Neural cell (in vitro differentiated cells): ENCODE measurements around the gene RASAL2.

Experiments used
- CTCF ChIP-seq: fragments of 450-650 bp; IDR thresholded peaks from 2 replicates; pipeline ENCODE4 v1.5.1; 2014; ENCODE audit warnings: antibody characterized with exemption, mild to moderate bottlenecking, moderate library complexity; ENCODE audit not compliant: poor library complexity, severe bottlenecking
- POLR2AphosphoS5 ChIP-seq: IDR thresholded peaks from 2 replicates; pipeline ENCODE4 v1.6.1; 2012

- no peak for TF ChIP-seq POLR2AphosphoS5
- TF ChIP-seq CTCF, result no peak
Observed at GRCh38 chr1:178150610-178151009, 56.7 kb downstream of the RASAL2 start.
